Parathyroid adenoma (tissue), 2 donors: Measurements from ENCODE around the gene TTC8.

Experiments
- H2AFZ ChIP-seq: fragments of 300-600 bp; sonication (generic); one replicate; pipeline ENCODE4 v1.7.0; 2017; ENCODE audit warnings: antibody characterized with exemption, mild to moderate bottlenecking
- H3K27ac ChIP-seq: fragments of 300-600 bp; sonication (generic); one replicate; pipeline ENCODE4 v1.7.0; 2017
- H3K27me3 ChIP-seq: fragments of 300-600 bp; sonication (generic); one replicate; pipeline ENCODE4 v1.7.0; 2017; ENCODE audit warnings: low read length; ENCODE audit not compliant: control insufficient read depth, insufficient read depth
- H3K36me3 ChIP-seq: fragments of 300-600 bp; sonication (generic); one replicate; pipeline ENCODE4 v1.7.0; 2017; ENCODE audit warnings: low read length; ENCODE audit not compliant: control insufficient read depth, insufficient read depth
- H3K4me1 ChIP-seq: fragments of 300-600 bp; sonication (generic); one replicate; pipeline ENCODE4 v1.7.0; 2017; ENCODE audit warnings: control low read depth
- H3K4me2 ChIP-seq: fragments of 300-600 bp; sonication (generic); one replicate; pipeline ENCODE4 v1.7.0; 2017; ENCODE audit warnings: low read length
- H3K4me3 ChIP-seq: fragments of 300-600 bp; sonication (generic); one replicate; pipeline ENCODE4 v1.7.0; 2017; ENCODE audit warnings: low read depth, low read length
- H3K79me2 ChIP-seq: fragments of 300-600 bp; sonication (generic); one replicate; pipeline ENCODE4 v1.7.0; 2017; ENCODE audit warnings: control low read depth
- H3K9ac ChIP-seq: fragments of 300-600 bp; sonication (generic); one replicate; pipeline ENCODE4 v1.7.0; 2017; ENCODE audit warnings: mild to moderate bottlenecking
- H3K9me3 ChIP-seq: fragments of 300-600 bp; sonication (generic); one replicate; pipeline ENCODE4 v1.7.0; 2017; ENCODE audit warnings: low read length; ENCODE audit not compliant: control insufficient read depth
- TF ChIP-seq, protein P1 (sequence below): fragments of 300-600 bp; sonication (generic); IDR thresholded peaks from one replicate; pipeline ENCODE4 v1.7.0; 2017; ENCODE audit warnings: antibody characterized with exemption, mild to moderate bottlenecking
- donor health status: primary hyperparathyroidism.

Gene TTC8

DNA sequence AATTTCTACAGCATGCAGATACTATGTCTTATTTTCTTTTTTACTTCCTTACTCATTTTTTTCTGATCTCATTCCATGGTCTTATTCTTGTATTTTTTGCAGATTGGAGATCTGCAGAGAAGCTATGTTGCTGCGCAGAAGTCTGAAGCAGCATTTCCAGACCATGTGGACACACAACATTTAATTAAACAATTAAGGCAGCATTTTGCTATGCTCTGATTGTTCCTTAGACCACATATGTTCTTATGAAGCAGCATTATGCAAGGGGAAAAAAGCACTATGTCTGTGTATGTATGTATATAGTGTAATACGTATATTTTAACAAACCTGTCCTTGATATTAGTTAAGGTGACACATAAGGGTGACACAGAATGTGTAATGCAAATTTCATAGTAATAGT is 52.7 kb downstream of the TTC8 start:
- no peak overlapping the region for H3K9ac ChIP-seq
- H3K4me3 ChIP-seq: no peak overlapping the region
- H3K27me3 ChIP-seq: no peaks in the 10 kb centered on the region
- TF ChIP-seq, protein P1, sequence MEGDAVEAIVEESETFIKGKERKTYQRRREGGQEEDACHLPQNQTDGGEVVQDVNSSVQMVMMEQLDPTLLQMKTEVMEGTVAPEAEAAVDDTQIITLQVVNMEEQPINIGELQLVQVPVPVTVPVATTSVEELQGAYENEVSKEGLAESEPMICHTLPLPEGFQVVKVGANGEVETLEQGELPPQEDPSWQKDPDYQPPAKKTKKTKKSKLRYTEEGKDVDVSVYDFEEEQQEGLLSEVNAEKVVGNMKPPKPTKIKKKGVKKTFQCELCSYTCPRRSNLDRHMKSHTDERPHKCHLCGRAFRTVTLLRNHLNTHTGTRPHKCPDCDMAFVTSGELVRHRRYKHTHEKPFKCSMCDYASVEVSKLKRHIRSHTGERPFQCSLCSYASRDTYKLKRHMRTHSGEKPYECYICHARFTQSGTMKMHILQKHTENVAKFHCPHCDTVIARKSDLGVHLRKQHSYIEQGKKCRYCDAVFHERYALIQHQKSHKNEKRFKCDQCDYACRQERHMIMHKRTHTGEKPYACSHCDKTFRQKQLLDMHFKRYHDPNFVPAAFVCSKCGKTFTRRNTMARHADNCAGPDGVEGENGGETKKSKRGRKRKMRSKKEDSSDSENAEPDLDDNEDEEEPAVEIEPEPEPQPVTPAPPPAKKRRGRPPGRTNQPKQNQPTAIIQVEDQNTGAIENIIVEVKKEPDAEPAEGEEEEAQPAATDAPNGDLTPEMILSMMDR: no peak
- no peaks in the 10 kb centered on the region for H3K4me1 ChIP-seq
- H3K27ac ChIP-seq: no peak overlapping the region
- no peaks in the 10 kb centered on the region for H3K79me2 ChIP-seq
- H2AFZ ChIP-seq: no peak overlapping the region
- no peaks in the 10 kb centered on the region for H3K9me3 ChIP-seq
- no peak overlapping the region for H3K4me2 ChIP-seq
- H3K36me3 ChIP-seq: no peaks in the 10 kb centered on the region

DNA sequence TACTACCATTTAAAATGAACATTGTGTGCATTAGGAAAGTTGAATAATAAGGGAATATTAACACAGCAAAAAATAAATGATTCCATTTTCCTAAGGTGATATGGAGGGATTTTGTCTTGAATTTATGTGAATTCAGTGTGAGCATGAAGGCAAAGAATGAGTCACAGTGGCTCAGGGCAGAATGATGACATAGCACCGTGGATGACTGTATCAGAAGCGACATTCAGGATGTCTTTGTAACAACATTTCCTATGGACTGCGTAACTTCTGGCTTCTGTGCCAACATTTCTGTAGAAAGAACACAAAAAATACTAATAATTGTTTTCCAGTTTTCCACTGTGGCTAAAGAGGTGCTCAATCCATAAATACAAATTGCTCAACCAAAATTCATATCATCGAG is 54.6 kb downstream of the TTC8 start:
- TF ChIP-seq, protein P1: no peak
- Histone ChIP-seq H3K4me1 (no peaks in the 10 kb centered on the region), H3K4me2 (no peak overlapping the region), H3K27ac (no peak overlapping the region), H3K9ac (no peak overlapping the region), H3K36me3 (no peaks in the 10 kb centered on the region), H2AFZ (no peak overlapping the region), H3K79me2 (no peaks in the 10 kb centered on the region), H3K4me3 (no peak overlapping the region), H3K27me3 (no peaks in the 10 kb centered on the region), H3K9me3 (no peaks in the 10 kb centered on the region)

DNA sequence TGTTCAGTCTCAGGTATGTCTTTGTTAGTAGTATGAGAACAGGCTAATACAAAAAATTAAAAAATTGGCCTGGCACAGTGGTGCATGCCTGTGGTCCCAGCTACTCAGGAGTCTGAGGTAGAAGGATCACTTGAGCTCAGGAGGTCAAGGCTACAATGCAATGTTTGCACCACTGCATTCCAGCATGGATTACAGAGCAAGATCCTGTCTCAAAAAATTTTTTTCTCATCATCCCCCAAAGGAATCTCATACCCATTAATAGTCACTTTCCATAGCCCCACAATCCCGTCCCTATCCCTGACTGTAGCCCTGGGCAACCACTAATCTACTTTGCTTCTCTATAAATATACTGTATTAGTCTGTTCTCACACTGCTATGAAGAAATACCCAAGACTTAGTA is 57.8 kb downstream of the TTC8 start:
- Histone ChIP-seq H3K27ac (no peak overlapping the region), H3K27me3 (no peaks in the 10 kb centered on the region), H2AFZ (no peak overlapping the region), H3K36me3 (no peaks in the 10 kb centered on the region), H3K4me2 (no peak overlapping the region), H3K79me2 (no peaks in the 10 kb centered on the region), H3K9me3 (no peaks in the 10 kb centered on the region), H3K4me3 (no peak overlapping the region), H3K4me1 (no peaks in the 10 kb centered on the region), H3K9ac (no peak overlapping the region)
- TF ChIP-seq, protein P1: no peak

DNA sequence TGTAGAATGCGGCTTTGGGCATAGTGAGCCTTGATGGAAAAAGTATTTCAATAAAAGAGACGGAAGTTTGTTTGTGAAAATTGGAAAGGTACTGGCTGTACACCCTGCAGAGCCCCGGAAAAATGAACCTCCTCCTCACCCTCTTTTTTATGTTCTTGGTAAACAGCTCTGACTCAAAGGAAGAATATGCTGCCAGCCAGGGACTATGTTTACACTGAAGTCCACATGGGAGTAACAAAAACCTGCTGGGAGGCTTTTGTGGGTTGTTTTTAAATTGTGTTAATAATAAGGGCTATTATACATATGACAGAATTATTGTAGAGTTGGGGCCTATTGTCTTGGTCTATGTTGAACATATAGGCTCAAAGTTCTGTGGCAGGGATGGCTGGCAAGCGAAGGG is 70.7 kb downstream of the TTC8 start:
- H3K36me3 ChIP-seq: no peaks in the 10 kb centered on the region
- H3K4me1 ChIP-seq: no peaks in the 10 kb centered on the region
- H3K4me2 ChIP-seq: no peak overlapping the region
- H3K27me3 ChIP-seq: no peaks in the 10 kb centered on the region
- H3K27ac ChIP-seq: no peak overlapping the region
- H3K4me3 ChIP-seq: no peak overlapping the region
- H3K9me3 ChIP-seq: no peaks in the 10 kb centered on the region
- H3K9ac ChIP-seq: no peak overlapping the region
- H3K79me2 ChIP-seq: no peaks in the 10 kb centered on the region
- no peak overlapping the region for H2AFZ ChIP-seq
- TF ChIP-seq, protein P1: no peak

DNA sequence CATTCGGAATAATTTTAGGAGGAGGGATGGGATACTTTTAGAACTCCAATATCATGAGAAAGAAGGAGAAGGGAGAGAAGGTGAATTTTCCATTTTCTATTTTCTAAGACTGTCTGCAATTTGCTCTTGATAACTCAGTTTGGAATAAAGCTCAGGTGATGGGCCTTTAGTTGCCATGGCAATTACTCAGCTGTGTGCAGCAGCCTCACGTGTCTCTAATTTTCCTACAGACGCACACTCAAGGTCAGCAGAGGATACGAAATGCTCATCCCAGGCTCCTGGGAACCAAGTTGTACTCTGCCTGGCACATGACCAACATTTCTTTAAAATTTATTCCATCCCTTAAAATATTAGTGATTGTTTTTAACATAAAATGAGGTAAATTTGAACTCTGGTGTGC is 76.7 kb downstream of the TTC8 start:
- no peaks in the 10 kb centered on the region for H3K4me1 ChIP-seq
- no peaks in the 10 kb centered on the region for H3K27me3 ChIP-seq
- H3K36me3 ChIP-seq: no peaks in the 10 kb centered on the region
- no peak overlapping the region for H3K27ac ChIP-seq
- H2AFZ ChIP-seq: no peak overlapping the region
- no peaks in the 10 kb centered on the region for H3K79me2 ChIP-seq
- H3K4me3 ChIP-seq: no peak overlapping the region
- H3K9me3 ChIP-seq: no peaks in the 10 kb centered on the region
- no peak overlapping the region for H3K9ac ChIP-seq
- TF ChIP-seq, protein P1: no peak
- H3K4me2 ChIP-seq: no peak overlapping the region
